HG02870 (cell line): ENCODE data around the gene CHRFAM7A.
"Not testable (repeated sequence)": the region's sequence is repeated elsewhere in the genome, so short reads cannot be mapped to it uniquely, and the experiment has no call there.

Source experiments
- ATAC-seq: cut with Tn5 transposase; IDR thresholded peaks from one replicate; pipeline ENCODE4 v1.9.1; 2021; ENCODE audit warnings: mild to moderate bottlenecking, moderate library complexity; ENCODE audit not compliant: unreplicated experiment

The CHRFAM7A gene

DNA sequence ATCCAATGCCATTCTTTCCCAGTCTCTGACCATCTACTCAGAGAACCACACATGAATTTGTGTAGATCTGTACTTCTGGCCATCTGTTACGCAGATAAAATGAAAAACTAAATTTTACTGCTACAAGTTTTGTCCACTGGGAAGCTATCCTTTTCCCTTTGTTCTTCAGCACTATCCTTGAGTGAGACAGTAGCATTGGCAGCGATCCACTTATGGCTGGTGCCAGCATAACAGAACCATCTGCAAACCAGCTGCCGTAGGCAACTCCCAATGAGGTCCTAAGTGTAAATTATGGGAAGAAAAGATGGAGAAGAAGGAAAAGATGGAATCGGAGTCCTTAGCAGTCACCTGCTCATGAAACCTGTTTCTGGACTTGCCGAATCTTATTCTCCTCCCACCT is 72.3 kb downstream of the CHRFAM7A start:
- ATAC-seq, result not testable (repeated sequence)

DNA sequence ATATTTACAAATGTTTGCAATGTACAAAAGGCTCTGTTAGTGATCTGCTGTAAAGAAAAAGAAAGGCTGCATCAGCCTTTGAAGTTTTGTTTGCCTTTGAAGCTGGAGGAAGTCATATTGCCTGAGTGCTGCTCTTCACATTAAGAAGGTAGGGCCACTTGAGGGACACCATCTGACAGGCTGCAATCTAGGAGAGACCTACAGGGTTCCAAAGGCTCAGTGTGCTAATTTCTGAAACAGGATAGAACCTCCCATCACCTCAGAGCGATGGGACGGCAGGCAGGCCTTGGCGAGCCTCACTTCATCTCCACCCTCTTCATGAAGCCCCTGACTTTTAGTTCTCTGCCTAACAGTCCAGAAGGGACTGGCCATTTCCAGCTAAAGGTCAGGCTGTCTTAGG is 77.6 kb downstream of the CHRFAM7A start:
- not testable (repeated sequence) for ATAC-seq

DNA sequence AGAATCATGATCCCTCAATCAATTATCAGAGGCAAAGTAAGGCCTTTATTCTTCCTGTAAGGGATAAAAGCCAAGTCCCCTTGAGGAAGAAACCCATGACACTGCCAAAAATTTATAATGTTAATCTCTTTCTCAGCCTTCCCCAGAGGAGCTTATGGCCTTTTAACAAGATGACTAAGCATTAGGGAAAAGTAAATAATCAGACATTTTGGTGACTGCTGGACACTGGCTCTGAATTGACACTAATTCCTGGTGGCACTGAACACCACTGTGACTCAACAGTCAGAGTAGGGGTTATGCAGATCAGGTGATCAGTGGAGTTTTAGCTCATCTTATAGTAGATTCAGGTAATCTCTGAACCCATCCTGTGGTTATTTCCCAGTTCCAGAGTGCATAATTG is 82.8 kb downstream of the CHRFAM7A start:
- not testable (repeated sequence) for ATAC-seq
